Activated CD4-positive, CD25-positive, alpha-beta regulatory T cell treated with anti-CD3 and anti-CD28 coated beads, Interleukin-2, amount 50 U/mL, for 24 hours (primary cell): ENCODE measurements around the gene FOXL3.
"Not testable (repeated sequence)": the region's sequence is repeated elsewhere in the genome, so short reads cannot be mapped to it uniquely, and the experiment has no call there.

Experiments used
- ATAC-seq, 2 donors: fragments of 150-1000 bp; cut with Tn5 transposase; one replicate each; pipeline ENCODE4 v1.10.0; 2021; ENCODE audit warnings: mild to moderate bottlenecking in 1 of 2, moderate library complexity in 1 of 2

The FOXL3 gene

DNA sequence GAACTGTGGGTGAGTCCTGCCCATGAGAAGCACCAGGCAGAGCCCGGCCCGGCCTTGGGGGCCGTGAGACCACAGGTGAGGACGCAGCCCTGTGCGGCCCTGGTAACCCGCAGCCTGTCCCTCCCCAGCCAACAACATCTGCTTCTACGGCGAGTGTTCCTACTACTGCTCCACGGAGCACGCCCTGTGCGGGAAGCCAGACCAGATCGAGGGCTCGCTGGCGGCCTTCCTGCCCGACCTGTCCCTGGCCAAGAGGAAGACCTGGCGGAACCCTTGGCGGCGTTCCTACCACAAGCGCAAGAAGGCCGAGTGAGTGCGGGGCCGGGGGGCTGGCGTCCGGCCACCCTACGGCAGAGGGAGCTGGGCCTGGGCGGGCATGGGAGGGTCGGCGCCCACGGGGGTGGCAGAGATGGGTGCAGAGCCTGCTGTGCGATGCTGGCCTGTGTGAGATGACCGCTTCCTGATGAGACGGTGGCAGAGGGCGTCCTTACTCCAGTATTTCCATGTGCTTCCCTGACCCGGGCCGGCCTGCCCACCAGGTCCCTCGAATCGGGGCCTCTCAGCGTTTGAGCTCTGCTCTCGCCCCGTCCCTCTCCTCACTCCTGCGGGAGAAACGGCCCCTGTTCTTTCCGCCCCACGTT, 34.1 kb upstream of the FOXL3 start:
- no peak for ATAC-seq

GRCh38 chr7:256461-256940, 33.5 kb upstream of the FOXL3 start:
- no peak for ATAC-seq

DNA sequence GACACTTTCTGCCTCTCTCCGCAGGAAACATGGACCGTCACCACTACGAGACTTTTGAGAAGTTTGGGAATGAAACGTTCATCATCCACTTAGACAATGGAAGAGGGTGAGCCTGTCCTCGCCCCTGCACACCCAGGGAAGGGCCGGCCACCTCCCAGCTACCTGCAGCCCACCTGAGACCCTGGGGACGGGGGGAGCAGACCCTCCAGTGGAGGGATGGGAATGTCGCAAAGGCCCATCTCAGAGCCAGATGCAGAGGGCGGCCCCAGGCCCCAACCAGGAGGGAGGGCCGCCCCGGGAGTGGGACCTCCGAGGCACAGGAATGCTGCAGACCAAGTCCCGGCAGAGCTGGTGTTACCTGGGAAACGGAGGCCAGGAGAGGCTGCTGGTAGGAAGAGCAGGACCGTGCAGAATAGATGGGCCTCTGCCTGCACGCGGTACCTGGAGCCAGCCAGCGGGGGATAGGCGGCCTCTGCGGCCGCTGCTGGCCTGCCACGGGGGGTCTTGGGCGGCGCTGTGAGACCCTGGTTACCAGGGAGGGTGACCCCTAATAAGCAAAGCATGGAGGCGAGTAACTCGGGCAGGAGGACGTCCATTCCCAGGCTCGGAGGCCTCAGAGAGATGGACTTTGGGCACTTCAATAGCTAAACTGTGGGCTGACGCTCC, 32.9 kb upstream of the FOXL3 start:
- no peak for ATAC-seq

DNA sequence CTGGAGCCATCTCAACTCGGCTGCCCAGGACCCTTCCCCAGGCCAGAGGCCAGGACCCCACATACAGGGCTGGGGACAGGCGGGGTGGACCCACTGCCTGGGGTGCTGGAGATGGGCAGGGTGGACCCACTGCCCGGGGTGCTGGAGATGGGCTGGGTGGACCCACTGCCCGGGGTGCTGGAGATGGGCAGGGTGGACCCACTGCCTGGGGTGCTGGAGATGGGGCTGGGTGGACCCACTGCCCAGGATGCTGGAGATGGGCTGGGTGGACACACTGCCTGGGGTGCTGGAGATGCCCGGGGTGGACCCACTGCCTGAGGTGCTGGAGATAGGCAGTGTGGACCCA, 32.4 kb upstream of the FOXL3 start:
- ATAC-seq = no peak

DNA sequence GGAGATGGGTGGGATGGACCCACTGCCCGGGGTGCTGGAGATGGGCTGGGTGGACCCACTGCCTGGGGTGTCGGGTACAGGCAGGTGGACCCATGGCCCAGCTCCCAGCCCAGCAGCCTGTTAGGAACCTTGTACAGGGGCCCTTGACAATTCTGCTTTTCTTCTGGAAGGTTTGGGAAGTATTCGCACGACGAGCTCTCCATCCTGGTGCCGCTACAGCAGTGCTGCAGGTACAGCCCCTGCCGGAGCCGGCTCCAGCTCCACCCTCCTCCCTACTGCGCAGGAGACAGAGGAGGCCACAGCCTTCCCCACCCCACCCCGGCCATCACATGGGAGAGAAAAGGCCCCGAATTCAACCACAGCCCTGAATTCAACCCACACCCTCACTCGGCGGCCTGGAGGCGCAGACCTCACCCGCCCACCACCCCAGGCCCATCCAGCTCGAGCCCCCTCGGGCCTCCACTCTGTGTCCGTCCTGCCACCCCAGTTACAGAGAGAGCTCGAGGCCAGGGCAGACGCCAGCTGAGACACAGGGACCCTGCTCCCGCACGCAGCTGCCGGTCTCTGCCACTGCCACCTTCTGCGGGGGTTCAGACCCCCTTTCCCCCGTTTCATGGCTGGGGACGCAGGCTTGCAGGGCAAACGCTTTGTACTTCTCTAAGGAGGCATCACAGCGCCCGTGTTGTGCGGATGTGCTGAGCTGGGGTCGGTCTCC, 31.3 kb upstream of the FOXL3 start:
- no peak for ATAC-seq

DNA sequence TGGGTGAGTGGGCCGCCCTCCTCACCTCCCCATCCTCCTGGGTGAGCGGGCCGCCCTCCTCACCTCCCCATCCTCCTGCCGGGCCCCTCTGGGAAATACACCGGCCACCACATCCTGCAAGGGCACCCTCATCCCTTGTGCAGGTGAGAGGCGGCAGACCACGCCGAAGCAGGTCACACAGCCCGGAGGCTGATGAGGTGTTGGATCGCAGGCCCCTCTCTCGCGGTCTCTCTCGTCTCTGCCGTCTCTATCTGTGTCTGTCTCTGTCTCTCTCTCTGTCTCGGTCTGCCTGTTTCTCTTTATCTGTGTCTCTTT, 30.8 kb upstream of the FOXL3 start:
- no peak for ATAC-seq

GRCh38 chr7:259751-260405, 30.1 kb upstream of the FOXL3 start:
- ATAC-seq = no peak

DNA sequence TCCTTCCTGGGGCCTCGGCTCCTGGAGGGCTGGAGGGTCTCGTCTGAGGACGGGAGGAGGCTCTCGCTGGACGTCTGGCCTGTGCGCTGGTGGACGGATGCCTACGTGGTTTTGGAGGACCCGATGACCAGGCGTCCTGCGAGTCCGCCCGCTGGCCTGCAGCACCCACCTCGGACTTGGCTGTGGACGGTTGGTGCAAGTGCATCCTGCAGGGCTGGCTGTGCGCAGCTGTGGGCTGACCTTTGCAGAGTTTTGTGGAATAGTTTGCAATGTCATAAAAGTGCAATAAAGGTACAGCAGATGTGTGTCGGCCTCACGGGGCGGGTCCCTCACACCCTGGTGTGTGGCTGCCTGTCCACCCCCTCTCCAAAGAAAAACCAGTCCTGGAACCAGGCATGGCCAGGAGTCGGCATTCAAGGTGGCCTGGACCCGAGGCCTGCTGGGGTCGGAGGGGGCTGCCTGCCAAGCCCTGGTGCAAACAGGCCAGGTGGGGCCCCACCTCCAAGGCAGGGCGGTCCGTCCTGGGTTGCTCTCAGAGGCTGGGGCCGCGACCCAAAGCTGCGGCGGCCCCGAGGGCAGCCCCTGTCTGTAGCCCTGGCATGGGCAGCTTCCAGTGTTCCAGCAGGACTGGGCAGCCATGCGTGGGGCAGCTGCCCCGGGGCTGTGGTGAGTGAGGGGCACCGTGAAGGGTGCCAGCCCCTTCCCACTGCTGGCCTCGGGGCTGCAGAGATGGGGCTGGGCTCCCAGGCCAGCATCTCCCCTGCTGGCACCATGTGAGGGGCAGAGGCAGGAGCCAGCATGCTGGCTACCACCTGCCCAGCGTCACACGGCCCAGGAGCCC, 29.3 kb upstream of the FOXL3 start:
- ATAC-seq = no peak

DNA sequence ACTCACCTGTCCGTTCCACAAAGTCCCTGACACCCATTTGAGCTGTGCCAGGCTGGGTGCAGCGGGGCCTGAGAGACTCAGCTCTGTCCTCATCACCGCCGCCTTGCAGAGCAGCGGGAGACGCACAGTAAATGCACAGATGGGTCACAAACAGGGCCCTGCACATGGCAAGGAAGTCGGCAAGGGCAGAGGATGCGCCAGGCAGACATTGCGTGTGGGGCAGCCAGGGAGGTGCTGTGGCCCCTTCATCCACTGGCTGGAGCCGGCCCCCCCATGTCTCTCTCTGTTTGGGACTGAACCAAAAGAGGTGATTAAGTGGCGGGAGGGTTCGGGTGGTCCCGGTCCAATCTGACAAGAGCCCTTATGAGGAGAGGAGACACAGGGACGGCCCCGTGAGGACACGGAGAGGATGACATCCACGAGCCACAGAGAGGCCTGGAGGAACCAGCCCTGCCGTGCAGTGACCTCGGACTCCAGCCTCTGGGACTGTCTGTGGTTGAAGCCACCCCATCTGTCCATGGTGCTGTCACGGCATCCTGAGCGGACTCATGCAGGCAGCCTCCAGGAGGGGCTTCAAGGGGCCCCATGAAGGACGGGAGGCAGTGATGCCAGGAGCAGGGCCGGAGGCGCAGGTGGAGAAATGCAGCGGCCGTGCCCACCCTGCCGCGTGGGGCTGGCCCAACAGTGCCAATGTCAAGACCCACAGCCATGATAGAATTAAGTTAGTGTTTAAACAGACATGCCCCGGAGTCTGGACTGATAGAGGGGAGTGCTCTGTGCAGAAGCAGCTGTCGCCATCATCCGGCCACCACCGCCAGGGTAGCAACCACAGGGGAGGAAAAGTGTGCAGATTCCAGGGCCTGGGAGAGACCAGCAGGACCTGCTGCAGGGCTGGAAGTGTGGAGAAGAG, 28.4 kb upstream of the FOXL3 start:
- ATAC-seq = no peak

GRCh38 chr7:262251-262572, 27.8 kb upstream of the FOXL3 start:
- ATAC-seq = no peak

GRCh38 chr7:262631-263311, 27.2 kb upstream of the FOXL3 start:
- ATAC-seq = not testable (repeated sequence)

GRCh38 chr7:263483-264351, 26.3 kb upstream of the FOXL3 start:
- ATAC-seq = not testable (repeated sequence)

DNA sequence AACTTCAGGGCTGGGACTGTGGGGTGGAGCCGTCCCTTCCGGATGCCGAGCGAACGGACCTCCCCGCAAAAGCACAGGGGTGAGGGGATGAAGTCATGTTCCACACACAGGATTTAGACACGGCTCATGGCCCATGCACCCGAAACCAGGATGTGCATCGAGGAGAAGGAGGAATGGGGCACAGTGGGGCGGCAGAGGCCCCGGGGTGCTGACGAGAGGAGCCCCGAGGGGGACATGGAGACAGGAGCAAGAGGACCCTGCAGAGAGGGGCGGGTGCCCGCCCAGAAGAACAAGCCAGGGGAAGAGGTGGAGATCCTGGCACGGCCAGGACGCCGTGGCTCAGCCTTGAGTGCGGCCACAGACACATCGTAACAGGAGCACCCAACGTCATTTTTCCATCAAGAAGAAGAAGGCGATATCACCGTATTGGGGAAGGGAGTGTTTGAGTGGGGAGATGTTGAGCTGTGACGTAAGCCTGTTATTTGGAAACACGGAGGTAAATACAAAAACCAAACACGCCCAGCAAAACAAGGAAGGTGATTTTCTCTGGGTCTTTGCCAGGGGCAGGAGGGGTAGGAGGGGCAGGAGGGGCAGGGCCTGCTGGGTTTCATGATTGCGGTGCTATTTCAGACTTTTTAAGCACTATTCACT, 25.3 kb upstream of the FOXL3 start:
- ATAC-seq = peak in 1 of 2 donors; percentile 14

- no peak for ATAC-seq
These were observed 24.6 kb upstream of the FOXL3 start for GRCh38 chr7:265192-265997.

DNA sequence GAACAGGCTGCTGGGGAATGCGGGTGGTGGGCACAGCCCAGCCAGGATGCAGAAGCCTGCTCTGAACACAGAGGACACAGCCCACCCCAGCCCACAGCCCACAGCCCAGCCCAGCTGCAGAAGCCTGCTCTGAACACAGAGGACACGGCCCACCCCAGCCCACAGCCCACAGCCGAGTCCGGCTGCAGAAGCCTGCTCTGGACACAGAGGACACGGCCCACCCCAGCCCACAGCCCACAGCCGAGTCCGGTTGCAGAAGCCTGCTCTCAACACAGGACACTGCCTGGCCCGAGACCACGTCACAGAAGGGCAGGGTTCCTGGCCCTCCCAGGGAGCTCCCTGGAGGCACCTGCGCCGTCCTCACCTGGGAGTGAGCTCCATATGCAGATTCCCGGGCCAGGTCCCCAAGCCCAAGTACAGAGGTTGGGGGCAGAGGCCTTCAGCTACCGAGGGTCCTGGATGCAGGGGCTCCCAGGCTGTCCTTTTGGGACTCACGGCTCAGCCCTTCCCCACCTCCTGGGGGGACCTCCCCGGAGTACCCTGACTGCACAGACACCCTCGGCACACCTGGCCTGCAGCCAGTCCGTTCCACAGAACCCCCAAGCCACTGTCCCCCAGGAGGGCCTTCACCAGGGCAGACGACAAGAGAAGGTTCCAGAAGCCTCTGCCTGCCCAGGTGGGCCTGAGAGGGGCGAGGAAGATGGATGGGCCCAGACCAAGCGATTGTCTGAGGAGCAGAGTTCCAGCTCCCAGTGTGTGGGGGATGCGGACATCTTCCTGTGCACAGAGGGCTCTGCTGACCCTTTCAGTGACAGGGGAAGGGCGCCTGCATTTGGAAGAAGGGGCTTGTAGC, 23.7 kb upstream of the FOXL3 start:
- ATAC-seq = no peak

DNA sequence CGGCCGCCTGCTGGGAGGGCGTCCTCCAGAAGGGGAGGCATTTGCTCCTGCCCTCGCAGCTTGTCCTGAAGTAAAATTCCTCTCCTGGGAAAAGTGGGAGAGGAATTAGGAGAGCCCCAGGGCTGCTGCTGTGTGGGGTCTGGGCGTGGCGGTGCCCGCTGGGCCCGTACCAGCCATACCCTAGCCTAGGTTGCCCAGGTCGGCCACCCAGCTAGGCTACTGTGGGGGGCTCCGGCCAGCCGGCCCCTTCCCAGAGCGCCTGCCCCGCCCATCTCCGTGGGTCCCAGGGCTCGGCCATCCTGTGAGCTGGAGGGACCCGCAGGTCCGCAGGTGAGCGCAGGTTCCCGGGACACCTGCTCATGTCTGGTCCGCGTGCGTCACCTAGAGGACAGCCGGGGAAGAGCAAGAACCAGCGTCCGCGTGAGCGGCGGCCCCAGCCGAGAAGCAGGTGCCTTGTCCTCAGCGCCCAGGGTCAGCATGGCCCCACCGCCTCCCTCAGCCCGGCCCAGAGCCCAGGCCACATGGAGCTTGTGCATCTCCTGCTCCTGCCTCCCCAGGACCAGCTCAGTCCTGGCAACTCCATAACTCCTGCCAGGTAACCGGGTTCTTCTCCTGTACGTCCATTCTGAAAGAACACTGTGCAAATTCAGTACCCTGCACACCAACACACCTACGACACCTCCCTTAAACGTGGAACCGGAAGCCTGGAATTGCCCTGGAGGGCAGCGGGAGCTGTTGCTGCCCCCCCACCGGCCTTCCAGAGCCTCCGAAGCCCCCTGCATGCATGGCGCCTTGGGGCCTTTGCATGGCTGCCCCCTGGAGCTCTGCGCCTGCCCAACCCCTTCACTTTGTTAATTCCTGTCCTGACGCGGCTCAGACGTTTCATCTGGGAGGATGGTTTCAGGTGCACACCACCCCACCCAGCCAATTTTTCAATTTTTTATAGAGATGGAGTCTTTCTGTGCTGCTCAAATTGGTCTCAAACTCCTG, 22.8 kb upstream of the FOXL3 start:
- ATAC-seq = peak in 1 of 2 donors; percentile 18
